Hippocampal formation (tissue), 2 donors: ENCODE data around the gene GARIN5A.
"Not testable (repeated sequence)": the region's sequence is repeated elsewhere in the genome, so short reads cannot be mapped to it uniquely, and the experiment has no call there.

ENCODE experiments used
- DNase-seq, 2 donors: peaks; one replicate each; lab custom pipeline; 2025; lab: John Stamatoyannopoulos, UW

The GARIN5A gene

DNA sequence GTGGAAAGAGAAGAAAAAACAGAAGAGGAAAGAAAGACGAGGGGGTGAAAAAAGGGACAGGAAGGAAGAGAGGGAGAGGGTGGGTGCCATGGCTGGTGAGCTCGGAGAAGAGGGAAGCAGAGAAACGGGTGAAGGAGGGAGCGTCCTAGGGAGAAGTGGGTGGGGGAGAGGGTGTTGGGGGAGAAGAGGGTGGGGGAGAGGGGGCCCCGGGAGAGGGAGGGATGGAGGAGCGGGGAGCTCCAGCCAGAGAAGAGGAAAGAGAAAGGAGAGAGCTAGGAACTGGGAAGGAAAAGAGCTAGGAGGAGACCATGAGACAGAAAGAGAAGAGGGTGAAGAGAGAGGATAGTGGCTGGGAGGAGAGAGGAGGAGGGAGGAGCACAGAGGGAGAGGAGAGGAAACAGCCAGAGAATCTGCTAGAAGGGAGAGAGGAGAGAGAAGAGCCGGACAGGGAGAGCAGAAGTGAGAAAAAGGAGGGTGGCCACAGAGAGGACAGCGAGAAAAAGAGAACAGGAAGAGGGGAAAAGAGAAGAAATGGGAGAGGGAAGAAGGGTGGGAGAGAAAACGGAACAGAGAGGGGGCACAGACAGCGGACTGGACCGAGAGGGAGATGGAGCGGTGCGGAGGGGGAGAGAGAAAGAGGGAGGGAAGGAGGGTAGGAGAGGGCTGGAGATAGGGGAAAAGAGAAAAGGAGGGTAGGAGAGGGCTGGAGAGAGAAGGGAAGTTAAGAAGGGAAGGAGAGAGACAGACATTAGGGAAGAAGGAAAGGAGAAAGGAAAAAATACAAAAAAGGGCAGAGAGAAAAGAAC, 11.9 kb upstream of the GARIN5A start:
- no peak for DNase-seq

DNA sequence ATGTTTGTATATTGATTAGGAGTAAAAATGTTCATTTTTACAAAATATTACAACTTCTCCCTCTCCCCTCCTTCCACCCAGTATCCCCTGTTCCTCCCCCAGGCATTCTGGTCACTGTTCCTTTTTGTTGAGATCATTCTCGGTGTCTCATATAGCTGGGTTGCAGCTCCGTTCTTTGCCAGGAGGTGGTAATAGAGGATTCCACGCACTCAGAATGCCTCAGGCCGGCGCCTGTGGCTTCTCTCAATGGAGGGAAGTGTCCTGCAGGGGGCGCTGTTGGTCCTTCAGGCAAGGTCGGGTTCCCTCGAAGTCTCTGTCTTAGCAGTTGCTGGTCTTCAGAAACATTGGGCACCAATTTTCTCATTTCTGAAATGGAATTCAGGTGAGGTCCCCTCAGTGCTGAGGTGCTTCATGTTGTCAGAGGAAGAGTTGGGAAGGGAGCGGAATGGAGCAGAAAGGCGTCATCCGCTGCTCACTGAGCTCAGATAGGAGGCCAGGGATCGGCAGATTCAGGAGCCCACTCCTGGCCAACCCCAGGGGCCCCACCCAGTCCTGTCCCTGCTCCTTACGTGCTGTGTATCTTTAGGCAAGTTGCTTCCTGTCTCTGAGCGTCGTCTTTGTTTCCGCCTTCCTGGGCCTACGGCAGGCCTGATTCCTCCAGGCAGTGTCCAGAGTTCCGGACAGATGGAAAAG, 10.3 kb upstream of the GARIN5A start:
- DNase-seq = no peak

DNA sequence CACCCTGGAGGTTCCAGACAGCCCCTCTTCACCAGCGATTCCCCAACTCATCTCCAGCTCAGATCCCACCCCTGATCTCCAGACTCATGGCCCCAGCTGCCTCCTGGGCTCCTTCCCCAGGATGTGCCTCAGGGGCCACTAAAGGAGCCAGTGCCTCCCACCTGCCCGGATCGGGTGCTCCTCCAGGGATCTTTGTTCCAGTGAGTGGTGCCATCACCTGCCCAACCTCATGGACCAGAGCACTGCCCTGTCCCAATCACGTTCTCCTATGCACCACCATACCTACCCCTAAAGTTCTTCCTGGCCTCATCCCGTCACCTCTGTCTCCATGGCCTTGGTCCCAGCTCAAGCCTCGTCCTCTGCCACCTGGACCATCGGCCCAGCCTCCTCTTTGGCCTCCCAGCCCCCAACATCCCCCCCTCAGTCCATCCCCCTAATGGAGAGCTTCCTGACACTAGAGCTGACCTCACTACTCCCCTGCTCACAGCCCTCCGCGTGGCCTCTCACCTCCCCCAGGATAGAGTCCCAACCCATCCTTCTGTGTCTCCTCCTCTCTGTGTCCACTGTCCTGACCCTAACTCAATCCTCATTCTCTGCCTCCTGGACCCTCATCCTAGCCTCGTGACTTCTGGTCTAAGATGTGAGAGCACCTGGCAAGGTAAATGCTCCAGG, 8.8 kb upstream of the GARIN5A start:
- DNase-seq = no peak

DNA sequence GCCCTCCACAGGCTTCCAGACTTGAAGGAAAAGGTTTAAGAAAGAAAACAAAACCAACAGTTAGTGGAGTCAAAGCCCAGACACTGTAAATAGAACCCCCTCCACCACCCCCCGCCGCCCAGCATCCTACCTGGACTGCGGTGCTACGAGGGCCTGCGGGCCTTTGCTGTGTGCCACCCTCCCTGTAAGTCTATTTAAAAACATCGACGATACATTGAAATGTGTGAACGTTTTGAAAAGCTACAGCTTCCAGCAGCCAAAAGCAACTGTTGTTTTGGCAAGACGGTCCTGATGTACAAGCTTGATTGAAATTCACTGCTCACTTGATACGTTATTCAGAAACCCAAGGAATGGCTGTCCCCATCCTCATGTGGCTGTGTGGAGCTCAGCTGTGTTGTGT, 6.3 kb upstream of the GARIN5A start:
- DNase-seq = no peak

DNA sequence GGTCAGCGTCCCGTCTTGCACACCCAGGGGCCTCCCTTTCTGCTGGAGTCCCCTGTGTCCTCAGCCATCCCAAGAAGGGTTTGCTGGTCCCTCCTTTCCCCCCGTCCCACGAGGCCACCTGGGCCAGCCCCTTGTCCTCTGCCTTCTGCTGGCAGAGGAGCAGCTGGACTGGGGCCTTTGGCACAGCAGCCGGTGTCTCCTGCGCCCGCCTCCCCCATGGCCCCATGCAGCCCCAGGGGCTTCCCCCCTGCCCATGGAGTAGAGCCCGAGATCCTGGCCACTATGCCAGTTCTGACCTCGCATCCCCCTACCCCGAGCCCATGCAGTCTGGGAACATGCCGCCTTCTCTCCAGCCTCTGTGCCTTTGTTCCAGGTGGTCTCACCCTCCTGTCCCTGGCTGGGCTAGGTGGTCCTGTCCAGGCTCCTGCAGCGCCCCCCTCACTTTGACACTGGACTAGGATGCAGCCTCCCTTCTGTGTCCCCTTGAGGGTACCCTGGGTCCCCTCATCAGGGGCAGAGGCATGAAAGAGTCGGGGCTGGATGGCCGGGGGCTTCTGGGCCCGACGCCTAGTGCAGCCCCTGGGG, 5.7 kb upstream of the GARIN5A start:
- no peak for DNase-seq

DNA sequence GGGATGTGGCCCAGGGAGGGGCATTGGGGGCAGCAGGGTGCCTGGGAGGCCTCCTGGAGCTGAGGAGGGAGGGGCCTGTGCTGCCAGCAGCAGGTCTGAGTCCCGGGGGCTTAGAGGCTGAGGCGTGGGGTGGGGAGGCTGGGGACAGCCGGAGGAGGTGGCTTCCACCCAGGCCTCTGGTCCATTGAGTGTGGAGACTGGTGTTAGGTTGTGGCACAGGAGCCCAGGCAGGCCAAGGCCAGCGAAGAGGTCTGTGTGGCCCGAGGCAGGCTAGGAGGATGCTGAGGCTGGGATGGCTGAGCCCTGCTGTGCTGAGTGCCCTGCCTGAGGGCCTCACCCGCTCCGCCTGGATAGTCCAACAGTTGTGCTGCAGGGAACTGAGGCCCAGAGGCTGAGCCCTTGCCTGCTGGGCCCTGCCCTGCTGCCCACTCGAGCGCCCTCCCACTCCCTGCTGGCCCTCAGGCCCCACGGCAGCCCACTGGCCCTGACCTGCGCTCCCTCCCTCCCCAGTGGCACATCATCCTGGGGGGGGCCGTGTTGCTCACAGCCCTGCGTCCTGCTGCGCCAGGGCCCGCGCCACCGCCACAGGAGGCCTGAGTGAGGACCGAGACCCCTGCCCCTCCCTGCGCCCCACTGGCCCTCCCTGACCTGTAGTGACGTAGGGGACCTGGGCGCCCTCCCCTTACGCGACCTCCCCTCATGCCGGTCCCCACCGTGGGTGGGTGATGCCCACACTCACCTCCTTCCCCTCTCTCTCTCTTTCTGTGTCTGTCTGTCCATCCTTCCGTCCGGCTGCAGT, 4.9 kb upstream of the GARIN5A start:
- DNase-seq = no peak

DNA sequence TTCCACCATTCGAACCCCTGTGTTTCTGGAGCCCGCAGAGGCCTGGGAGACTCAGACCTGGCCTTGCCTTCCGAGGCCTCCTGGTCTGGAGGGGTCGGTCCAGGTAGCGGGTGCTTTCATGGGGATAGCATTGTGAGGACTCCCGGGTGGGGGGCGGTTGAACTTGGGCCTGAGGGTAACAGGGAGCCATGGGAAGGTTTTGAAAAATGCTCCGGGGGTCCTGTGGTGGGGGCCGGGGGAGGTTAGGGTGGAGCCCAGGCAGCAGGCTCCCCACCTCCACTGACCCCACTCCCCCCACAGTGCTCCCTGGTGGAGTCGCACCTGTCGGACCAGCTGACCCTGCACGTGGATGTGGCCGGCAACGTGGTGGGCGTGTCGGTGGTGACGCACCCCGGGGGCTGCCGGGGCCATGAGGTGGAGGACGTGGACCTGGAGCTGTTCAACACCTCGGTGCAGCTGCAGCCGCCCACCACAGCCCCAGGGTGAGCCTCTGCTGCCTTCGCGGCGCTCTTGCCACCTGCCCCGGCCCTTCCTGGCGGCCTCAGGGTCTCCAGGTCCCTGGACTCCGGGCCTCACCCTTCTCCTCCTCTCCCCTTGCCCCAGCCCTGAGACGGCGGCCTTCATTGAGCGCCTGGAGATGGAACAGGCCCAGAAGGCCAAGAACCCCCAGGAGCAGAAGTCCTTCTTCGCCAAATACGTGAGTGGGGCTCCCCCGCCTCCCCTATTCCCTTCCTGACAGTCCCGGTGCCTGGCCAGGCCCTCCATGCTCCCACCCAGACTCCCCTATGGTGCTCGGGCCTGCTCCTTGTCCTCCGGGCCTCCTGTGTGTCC, 3.8 kb upstream of the GARIN5A start:
- DNase-seq = no peak

DNA sequence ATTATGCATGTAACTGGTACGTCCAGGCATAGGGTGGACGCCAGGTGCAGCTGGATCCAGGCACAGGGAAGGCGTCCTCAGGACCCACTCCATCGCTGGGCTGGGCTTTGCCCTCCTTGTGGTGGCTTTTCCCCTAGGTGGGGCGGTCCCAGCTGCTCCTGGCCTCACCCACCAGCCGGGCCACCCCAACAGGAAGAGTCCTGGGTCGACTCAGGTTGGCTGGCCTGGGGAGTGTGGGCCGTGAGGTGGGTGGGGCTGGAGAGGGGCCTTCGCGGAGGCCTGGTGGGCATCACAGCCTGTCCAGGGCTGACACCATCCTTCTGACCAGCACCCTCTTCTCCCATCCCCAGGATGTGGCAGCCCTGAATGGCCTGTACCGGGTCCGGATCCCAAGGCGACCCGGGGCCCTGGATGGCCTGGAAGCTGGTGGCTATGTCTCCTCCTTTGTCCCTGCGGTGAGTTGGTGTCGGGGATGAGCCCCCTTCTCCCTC, 3.2 kb upstream of the GARIN5A start:
- no peak for DNase-seq

DNA sequence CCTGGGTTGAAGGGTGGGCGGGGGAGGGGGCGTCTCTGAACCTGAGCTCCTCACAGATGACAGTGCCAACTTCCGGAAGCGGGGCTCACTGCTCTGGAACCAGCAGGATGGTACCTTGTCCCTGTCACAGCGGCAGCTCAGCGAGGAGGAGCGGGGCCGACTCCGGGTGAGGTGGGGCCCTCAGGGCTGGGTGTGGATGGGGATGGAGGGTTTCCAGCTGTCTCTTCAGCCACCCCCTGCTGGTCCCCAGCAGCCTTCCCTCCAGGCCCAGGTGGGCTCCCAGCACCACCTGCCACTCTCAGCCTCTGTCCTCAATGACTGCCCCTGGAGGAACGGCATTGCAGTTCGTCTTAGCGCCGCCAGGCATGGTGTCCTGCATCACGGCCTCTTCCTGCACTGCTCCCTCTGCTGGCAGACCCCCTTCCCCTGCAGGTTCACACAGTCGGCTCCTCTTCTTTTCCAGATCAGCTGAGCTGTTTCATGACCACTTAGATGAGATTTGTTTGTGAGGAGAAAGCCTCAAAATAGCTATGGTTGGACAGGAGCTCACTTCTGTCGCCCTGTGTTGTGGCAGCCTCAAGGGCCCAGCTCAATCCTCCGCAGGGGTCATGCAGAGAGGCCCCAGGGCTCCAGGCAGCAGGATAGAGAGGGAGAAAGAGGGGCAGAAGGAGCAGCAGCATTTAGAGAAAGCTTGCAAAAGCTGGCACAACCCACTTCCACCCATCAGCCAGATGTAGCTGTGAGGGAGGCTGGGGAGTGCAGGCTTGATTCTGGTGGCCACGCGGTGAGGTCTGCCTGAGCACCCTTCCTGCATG, 2.5 kb upstream of the GARIN5A start:
- no peak for DNase-seq

DNA sequence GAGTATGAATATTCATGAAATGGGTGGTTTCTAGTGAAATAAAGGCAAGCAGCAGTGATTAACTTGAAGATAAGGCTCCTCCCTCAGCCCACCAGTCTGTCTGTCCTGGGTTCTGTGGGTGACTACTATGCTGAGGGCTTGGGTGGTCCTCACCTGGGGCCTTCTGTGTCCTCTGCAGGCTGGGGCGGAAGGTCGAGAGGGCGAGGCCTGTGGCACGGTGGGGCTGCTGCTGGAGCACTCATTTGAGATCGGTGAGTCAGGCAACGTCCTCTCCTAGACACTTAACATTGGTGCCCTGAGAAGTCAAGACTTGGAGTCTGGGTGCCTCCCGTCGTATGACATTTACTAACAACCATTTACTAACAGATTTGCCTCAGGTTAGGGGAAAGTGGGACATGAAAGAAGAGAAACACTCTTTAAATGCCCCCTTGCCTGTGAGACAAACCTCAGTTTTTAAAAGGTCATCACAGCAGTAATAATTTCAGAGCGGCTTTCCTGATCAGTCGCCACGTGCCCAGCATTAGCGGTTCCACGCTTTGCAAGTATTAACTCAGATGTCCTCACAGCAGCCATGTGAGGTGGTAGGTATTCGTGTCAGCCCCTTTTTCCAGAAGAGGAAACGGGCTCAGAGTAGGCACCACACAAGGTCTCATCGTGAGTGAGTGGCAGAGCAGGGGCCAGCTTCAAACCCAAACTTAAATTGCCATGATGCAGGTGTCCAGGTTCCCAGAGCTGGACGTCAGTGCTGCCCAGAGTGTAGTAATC, 1.3 kb upstream of the GARIN5A start:
- DNase-seq = no peak

DNA sequence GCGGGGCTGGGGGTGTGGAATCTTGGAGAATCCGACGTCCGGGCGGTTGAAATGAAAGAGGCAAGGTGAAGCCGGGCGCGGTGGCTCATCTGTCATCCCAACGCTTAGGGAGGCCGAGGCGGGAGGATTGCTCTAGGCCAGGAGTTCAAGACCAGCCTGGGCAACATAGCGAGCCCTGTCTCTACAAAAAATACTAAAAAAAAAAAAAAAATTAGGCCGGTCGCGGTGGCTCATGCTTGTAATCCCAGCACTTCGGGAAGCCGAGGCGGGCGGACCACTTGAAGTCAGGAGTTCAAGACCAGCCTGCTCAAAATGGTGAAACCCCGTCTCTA, 225 bp upstream of the GARIN5A start:
- DNase-seq = no peak

DNA sequence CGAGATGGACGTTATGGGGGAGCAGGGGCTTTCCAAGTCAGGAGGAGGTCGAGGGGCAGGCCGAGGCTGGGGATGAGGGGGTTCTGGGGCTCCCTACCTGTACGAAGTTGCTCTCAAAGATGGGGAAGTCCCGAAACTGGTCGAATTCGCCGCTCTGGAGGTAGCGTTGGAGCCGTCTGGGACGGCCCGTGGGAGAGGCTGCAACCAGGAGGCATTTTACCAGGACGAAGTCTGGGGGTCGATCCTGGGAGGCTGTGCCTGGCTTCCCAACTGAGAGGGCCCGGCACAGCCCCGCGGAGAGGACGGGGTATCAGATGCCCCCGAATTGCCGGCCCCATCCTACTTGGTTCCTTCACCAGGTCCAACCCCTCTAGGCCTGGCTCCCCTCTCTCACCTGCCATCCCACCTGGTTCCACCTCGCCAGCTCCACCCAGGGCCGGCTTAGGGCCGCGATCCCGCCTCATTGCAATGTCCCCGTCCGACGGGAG, 868 bp downstream of the GARIN5A start:
- no peak for DNase-seq

DNA sequence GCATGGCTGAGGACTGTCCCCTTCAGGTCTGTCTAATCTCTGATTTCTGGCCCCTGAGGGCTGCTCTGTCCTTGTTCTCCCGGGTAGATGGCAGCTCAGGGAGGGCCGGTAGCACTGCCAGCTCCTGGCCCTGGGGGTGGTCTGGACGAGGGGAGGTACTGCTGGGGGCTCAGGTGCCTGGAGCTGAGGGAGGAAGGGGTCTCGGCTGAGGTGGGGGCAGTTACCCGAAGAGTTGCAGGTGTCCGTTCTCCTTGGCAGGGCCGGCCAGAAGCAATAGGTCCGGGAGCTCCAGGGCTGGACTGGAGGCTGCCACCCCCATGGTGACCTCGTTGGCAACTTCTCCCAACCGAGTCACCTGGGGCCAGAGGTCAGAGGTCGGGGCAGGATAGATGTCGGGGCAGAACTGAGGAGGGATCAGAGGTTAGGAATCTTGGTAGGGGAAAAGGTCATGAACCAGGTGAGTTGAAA, 1.5 kb downstream of the GARIN5A start:
- DNase-seq = no peak

DNA sequence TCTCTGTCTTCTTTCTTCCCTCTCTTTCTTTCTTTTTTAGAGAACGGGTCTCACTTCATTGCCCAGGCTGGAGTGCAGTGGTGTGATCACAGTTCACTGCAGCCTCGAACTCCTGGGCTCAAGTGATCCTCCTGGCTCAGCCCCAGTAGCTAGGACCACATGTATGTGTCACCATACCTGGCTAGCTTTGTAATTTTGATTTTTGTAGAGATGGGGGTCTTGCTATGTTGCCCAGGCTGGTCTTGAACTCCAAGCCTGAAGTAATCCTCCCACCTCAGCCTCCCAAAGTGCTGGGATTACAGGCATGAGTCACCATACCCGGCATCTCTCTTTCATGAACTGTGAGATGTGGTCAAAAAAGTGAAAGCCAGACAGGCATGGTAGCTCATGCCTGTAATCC, 3.3 kb downstream of the GARIN5A start:
- DNase-seq = not testable (repeated sequence)

DNA sequence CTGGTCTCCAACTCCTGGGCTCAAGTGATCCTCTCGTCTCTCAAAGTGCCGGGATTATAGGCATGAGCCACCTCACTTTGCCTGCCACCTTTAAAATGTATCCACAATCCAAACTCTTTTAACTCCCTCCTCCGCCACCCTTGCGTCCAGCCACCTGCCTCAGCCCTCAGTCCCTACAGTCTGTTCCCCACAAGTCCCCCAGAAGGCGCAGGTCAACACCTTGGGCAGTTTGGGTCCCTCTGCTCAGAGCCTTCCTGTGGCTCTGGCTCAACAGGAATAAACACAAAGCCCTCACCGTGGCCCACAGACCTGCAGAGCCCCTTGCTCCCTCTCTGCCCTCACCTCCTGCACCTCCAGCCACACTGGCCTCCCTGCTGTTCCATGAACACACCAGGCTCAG, 7.8 kb downstream of the GARIN5A start:
- DNase-seq = no peak

DNA sequence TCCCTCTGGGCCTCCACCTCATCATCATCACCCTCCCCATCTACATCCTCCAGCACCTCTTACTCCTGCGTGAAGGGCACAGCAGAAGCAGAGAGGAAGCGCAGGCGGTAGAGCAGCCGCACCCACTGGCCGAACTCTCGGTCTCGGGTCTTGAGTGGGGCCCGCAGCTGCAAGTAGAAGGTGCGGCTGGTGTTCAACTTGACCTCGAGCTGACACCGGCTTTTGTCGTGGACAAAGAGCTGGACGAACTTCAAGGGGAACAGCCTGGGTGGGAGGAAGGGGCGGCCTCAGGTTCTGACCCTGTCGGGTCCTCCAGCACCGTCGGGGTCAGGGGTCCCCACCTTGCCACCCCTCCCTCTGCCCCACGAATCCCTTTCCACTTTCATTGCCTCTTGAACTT, 9.1 kb downstream of the GARIN5A start:
- DNase-seq = no peak

DNA sequence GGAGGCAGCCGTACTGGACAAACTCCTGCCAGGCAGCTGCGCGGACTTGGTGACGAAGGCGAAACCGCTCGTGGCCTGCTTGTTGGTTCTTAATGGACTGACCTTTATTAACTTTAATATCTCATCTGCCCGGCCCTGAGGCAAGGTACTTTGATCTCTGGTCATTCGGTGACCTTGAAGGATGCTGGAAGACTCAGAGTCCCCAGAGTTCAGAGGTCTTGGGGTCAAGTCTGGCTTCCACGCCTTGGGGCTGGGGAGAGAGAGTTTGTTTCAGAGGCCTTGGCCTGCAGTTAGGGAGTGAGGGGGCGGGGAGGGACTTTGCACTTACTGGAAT, 10.0 kb downstream of the GARIN5A start:
- no peak for DNase-seq

DNA sequence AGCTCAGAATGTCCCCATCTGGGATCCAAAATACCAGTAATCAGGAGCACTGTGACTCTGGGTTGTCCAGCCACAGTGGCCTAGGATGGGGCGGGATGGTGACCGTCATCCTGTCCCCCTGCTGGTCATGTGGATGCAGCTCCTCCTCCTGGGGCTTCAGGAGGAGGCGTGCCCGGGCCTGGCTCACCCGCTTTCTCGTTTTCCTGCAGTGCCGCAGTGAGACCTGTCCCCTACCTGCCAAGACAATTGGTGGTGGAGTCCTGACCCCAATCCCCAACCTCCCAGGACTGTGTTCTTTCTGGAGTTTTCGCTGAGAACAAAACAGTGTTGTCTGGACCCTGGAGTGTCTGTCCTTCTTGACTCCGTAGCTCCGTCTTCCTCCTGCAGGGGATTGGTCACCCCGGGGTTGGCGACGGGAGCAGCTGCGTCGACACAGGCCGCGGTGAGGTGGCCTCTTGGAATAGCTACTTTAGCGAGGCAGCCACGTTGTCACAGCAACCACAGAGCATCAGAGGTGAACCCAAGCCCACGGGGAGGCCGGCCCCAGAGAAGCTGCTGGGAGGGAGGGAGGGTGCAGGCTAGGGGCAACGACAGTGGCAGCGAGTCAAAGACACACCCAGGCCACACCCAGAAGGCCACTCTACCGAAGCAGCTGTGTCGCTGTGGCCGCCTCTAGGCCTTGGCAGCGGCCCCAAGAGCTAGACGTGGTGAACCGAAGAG, 10.5 kb downstream of the GARIN5A start:
- no peak for DNase-seq
